ENCODE measurements around the gene SLC35F3. TPM values are rescaled to one million over a fixed set of nuclear protein-coding genes. Genes with fewer than 3 reads are reported as not detected.

SLC35F3 gene
- polyA plus RNA-seq, 1 experiment: 0.06 TPM

GRCh38 chr1:233959971-233960370 lies 55.5 kb downstream of the SLC35F3 start:
- DNase-seq (ENCODE audit: low read depth): no peak
- ChIA-PET CTCF (no interaction called here), POLR2A (no interaction called here)
- TF ChIP-seq, protein P1, sequence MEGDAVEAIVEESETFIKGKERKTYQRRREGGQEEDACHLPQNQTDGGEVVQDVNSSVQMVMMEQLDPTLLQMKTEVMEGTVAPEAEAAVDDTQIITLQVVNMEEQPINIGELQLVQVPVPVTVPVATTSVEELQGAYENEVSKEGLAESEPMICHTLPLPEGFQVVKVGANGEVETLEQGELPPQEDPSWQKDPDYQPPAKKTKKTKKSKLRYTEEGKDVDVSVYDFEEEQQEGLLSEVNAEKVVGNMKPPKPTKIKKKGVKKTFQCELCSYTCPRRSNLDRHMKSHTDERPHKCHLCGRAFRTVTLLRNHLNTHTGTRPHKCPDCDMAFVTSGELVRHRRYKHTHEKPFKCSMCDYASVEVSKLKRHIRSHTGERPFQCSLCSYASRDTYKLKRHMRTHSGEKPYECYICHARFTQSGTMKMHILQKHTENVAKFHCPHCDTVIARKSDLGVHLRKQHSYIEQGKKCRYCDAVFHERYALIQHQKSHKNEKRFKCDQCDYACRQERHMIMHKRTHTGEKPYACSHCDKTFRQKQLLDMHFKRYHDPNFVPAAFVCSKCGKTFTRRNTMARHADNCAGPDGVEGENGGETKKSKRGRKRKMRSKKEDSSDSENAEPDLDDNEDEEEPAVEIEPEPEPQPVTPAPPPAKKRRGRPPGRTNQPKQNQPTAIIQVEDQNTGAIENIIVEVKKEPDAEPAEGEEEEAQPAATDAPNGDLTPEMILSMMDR (IDR thresholded peaks at IDR 0.05; ENCODE audit: insufficient read depth, low read depth, low read length): no peak
- Histone ChIP-seq H3K36me3 (ENCODE audit: control insufficient read depth, insufficient read depth, low read length) (no peaks in the 10 kb centered on the region), H3K27me3 (ENCODE audit: control insufficient read depth, insufficient read depth, low read length) (no peaks in the 10 kb centered on the region), H3K4me3 (ENCODE audit: low read depth, low read length) (no peak overlapping the region)

GRCh38 chr1:233960386-233960785 lies 55.9 kb downstream of the SLC35F3 start:
- H3K27me3 ChIP-seq (ENCODE audit: control insufficient read depth, insufficient read depth, low read length): no peaks in the 10 kb centered on the region
- ChIA-PET CTCF (no interaction called here), POLR2A (no interaction called here)
- TF ChIP-seq, protein P1 (IDR thresholded peaks at IDR 0.05; ENCODE audit: insufficient read depth, low read depth, low read length): no peak
- H3K4me3 ChIP-seq (ENCODE audit: low read depth, low read length): no peak overlapping the region
- no peaks in the 10 kb centered on the region for H3K36me3 ChIP-seq (ENCODE audit: control insufficient read depth, insufficient read depth, low read length)
- no peak for DNase-seq (ENCODE audit: low read depth)

- ChIA-PET POLR2A (no interaction called here), CTCF (no interaction called here)
- no peak for DNase-seq (ENCODE audit: low read depth)
- TF ChIP-seq, protein P1 (IDR thresholded peaks at IDR 0.05; ENCODE audit: insufficient read depth, low read depth, low read length): no peak
- no peaks in the 10 kb centered on the region for H3K27me3 ChIP-seq (ENCODE audit: control insufficient read depth, insufficient read depth, low read length)
- no peak overlapping the region for H3K4me3 ChIP-seq (ENCODE audit: low read depth, low read length)
- H3K36me3 ChIP-seq (ENCODE audit: control insufficient read depth, insufficient read depth, low read length): no peaks in the 10 kb centered on the region
Observed at GRCh38 chr1:233962878-233963277, 58.4 kb downstream of the SLC35F3 start.

DNA sequence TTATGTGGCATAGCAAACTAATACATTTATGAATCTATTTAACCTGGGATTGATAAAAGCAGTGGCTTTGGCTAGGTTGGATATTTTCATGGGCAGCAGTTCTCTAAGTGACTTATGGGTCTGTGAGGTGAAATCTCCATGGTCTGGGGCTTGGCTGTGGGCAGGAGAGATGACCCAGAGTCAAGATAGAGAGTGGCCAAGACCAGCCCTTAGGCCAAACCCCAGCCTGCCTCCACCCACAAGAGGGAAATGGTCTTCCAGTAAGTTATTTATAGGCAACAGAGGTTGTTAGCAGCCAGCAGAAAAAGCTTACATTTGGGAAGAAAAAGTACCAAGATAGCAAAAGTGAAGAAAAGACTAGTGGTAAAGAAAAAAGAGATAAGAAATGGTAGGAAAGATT lies 61.4 kb downstream of the SLC35F3 start:
- no peaks in the 10 kb centered on the region for H3K36me3 ChIP-seq (ENCODE audit: control insufficient read depth, insufficient read depth, low read length)
- ChIA-PET POLR2A (no interaction called here), CTCF (interaction anchor here (0.6 kb wide), 1 partner anchor 1117 kb away, joined by 4 read pairs; no protein-coding TSS in a partner anchor)
- no peak for DNase-seq (ENCODE audit: low read depth)
- H3K4me3 ChIP-seq (ENCODE audit: low read depth, low read length): no peak overlapping the region
- TF ChIP-seq, protein P1 (IDR thresholded peaks at IDR 0.05; ENCODE audit: insufficient read depth, low read depth, low read length): no peak
- no peaks in the 10 kb centered on the region for H3K27me3 ChIP-seq (ENCODE audit: control insufficient read depth, insufficient read depth, low read length)

GRCh38 chr1:233971753-233972152 lies 67.3 kb downstream of the SLC35F3 start:
- DNase-seq (ENCODE audit: low read depth): no peak
- ChIA-PET CTCF (no interaction called here), POLR2A (no interaction called here)
- TF ChIP-seq, protein P1 (IDR thresholded peaks at IDR 0.05; ENCODE audit: insufficient read depth, low read depth, low read length): no peak
- H3K4me3 ChIP-seq (ENCODE audit: low read depth, low read length): no peak overlapping the region
- no peaks in the 10 kb centered on the region for H3K27me3 ChIP-seq (ENCODE audit: control insufficient read depth, insufficient read depth, low read length)
- H3K36me3 ChIP-seq (ENCODE audit: control insufficient read depth, insufficient read depth, low read length): no peaks in the 10 kb centered on the region

All from BJ (cell line).